NCI-H2107 (cell line): Measurements from ENCODE around the gene UFD1.
A peak's percentile ranks its signal among the peaks of the same experiment; 100 is the strongest.
"Not testable (repeated sequence)": the region's sequence is repeated elsewhere in the genome, so short reads cannot be mapped to it uniquely, and the experiment has no call there.

Experiments
- DNase-seq: peaks from one replicate; lab custom pipeline; 2025; lab: John Stamatoyannopoulos, UW

The UFD1 gene

DNA sequence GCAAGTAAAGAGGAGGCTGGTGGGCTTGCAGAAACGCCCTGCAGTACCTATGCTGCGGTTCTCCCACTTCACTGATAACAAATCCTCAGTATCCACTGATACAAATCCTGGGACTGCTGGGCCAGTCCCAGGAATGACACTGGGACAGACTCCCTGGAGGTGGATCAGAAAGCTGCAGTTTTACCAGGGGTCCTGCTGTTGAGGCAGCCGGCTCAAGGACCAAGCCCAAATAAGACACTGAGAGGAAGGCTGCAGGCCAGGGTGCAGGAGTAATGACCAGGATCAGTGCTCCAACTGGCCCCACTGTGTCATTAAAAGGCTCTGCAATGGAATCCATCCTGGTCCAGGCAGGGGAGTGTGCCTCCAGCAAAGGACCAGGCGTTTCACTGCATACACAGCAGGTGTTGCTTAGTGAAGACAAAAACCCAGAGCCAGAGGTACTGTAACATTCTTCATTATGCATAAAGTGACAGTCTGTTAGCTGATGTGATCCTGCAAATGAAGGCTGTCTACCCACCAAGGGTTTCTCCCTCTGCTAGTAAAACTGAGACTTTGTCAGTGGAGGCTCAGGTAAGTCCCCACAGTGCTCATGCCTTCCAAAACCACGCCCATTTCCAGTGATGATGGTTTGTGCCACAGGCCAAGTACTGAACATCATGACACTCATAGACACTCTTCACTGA lies 30.1 kb downstream of the UFD1 start:
- DNase-seq: no peak

GRCh38 chr22:19448076-19448607 lies 30.9 kb downstream of the UFD1 start:
- peak; percentile 27 for DNase-seq

DNA sequence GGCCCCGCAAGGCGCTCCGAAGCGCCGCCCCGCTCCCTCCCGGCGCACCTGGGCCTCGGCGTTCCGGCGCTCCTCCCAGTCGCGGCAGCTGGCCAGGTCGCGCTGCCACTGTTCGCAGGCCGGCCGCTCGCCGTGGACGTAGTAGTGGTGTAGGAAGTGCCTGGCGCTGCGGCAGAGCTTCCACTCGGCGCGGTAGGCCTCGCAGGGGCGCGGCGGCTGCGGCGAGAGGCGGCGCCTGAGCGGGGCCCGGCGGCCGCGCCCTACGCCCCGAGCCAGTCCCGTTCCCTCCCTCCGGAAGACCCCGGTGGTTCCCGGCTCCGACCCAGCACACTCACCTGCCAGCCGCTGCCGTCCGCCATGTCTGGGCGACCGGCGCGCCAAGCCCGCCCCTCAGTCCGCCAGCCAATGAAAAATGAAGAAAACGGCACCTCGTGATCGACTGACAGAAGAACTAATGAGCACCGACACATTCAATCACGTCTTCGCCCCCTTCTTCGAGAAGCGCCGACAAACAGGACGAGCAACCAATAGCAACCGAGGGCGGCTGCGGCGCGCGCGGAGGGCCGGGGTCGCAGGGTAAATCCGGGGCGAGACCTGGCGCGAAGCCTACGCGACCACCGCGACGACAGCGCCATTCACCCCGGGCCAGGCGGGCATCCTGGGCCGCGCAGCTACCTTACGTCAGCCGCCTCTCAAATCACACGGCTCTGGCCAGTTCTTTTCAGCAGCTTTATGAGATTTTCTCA lies 31.5 kb downstream of the UFD1 start, which contains the start of gene C22orf39:
C22orf39 (minus strand) TSS at position 382 of the 746 bp plus-strand sequence; CDS start at position 359, 23 bp downstream.
- DNase-seq: peak; percentile 69

GRCh38 chr22:19446603-19447329 lies 32.2 kb downstream of the UFD1 start:
- DNase-seq: no peak

- DNase-seq: not testable (repeated sequence)
Observed at GRCh38 chr22:19445279-19445982, 33.6 kb downstream of the UFD1 start.

DNA sequence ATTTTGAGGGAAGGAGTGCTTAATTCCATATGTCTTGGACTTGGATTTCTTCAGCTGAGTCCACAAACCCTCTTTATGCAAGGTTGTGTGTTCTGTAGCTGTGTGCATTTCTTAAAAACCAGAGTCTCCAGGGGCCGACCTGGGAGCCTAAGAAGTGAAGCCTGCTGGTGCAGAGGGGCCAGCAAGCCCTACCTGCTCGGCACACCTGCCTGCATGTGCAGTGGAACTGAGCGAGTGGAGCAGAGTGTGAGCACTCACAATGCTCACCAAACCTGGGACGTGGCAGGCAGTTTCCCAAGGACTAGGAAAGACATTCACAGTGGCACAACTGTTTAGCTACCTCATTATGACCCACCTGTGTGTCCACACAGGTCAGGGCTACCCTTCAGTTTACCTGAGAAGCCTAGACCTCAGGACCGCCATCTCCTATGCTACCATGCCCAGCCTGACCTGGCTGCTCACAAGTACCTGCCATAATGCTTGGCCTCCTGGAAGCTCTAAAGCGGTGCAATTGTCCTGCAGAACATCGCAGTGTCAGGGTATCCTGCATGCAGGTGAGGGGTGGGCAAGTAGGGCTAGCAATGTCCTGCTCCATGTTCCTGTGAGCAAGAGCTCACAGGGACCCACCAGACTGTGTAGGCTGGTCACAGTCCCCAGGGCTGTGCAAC lies 35.3 kb downstream of the UFD1 start:
- no peak for DNase-seq

DNA sequence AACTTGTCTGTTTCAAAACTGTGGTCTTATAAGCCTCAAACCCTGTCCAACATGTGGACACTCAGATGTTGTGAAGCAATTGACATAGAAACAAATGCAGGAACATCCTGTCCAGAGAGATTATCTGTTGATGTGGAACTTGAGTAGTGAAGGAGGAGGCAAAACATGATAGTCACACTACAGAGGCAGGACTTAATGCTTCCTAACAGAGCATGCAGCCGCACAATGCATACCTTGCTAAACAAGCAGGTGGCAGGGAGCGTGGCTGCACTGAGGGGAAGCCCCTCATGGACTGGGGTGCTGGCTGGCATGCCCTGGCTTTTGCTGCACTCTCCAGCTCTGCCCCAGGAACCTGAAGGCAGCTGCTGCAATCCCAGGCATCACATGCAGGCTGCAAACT lies 36.8 kb downstream of the UFD1 start:
- DNase-seq: no peak

DNA sequence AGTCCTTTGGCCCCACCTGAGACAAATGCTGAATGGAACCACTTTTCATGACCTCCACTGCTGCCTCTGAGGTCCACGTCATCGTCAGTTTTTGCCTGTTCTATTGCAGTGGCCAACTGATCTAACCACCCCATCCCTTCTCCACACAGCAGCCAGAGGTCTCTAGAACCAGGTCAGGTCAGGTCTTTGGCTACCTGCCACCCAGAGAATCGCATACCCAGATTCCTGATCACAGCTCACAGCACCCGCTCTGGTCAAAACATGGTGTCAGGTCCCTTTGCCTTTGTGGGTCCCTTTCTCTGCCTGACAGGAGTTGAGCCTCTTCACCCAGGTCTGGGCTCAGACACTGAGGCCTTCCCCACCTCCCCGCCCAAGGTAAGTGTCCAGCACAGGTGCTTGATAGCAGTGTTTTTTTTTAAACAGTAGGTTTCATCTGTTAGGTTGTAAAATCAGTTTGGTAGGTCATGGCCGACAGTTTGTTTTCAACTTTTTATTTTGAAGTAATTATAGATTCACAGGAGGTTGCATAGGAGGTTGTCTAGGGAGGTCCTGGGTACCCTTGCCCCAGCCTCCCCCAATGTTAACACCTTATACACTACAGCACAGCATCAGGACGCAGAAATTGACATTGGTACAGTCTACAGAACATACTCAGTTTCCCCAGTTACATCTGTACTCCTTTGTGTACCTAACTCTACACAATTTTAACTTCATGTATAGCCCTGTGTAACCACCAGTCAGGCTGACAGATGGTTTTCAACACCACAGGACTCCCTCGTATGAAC lies 38.4 kb downstream of the UFD1 start:
- DNase-seq: no peak

- no peak for DNase-seq
Observed at GRCh38 chr22:19438298-19438697, 40.7 kb downstream of the UFD1 start.

DNA sequence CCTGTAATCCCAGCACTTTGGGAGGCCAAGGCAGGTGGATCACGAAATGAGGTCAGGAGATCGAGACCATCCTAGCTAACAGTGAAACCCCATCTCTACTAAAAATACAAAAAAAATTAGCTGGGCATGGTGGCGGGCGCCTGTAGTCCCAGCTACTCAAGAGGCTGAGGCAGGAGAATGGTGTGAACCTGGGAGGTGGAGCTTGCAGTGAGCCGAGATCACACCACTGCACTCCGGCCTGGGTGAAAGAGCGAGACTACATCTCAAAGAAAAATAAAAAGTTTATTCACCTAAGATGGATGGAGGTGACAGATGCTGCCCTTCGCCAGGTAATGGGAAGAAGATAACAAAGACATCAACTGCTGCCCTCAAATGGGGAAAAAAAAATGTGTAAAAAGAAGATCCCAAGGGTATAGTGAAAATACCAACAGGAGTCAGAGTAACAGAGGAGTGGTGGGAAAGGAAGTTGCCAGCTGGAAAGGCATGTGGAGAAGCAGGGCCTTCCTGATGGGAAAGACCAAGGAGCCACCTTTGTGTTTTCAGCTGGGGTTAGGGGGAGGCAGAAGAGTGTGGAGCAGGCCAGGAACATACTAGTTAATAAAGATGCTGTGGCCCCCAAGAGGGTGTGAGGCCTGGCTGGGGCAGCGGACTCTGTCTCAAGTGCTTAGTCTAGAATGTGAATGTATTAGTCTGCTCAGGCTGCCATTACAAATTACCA lies 42.4 kb downstream of the UFD1 start:
- not testable (repeated sequence) for DNase-seq

DNA sequence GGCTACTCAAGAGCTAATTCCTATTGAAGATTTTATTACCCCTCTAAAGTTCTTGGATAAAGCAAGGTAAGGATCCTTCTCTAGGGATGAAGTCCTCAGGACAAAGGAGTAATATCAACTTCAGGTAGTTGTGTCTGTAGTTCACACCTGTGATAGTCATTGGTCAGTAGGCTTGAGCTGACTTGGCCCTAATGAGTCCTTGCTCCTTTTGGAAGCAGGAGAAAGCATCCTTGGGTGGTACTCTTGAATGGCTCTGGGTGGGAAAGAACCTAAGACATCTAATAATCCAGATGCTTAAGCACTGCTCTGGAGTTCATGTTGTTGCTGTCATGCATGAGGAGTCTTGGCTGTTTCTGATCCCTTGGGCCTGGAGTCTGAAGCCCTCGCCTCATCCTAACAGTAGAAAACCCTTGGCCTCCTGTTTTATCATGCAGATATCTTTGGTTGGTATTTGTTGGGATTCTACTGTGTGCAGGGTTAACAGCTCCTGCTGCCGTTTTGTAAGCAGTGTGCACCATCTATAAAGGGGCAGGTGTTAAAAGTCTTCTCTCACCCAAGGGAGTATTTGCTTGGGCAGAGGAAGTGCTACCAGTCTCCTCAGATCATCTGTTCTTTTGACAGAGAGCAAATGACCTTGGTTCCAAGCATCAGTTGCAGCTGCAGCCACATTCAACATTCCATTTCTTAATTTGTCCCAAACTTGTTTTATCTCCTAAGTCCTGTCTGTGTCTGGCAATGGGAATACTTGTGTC lies 44.0 kb downstream of the UFD1 start:
- no peak for DNase-seq

- no peak for DNase-seq
Observed at GRCh38 chr22:19434401-19434800, 44.6 kb downstream of the UFD1 start.

GRCh38 chr22:19432133-19432851 lies 46.7 kb downstream of the UFD1 start, which contains the start of gene MRPL40:
Gene MRPL40, plus strand, starts transcription at chr22:19432545. Its CDS starts 10 bp downstream, at chr22:19432555.
- DNase-seq: peak; percentile 80

GRCh38 chr22:19431649-19432132 lies 47.3 kb downstream of the UFD1 start, which contains the start of gene HIRA:
Gene HIRA, minus strand, starts transcription at chr22:19431733. Its CDS starts 257 bp downstream, at chr22:19431476.
- peak; percentile 29 for DNase-seq

DNA sequence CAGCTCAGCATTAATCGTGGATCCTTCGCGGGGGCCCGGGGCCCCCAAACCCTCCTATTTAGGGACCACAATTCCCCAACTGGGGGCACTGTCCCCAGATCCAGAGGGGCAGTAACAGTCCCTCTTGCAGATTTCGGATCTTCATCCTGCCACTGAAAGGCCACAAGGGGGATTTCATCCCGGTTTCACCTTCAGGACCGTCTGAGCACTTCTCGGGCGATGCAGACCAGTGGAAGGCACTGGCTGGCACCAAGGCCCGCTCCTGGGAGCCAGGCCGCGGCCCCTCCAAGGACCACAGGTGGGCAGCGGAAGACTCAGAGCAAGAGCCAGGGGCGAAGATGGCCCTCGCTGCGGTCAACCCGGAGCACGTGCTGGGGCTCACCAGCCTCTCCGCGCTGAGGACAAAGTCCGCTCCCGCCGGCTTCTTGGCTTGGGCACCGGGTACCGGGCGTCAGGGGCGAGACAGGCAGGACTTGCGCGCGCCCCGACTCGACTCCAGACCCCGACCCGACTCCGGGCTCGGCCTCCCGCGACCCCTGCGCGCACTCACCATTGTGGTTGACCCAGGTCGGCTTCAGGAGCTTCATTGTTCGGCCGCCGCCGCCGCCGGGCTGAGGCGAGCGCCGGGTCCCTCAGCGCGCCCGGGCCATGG lies 48.0 kb downstream of the UFD1 start:
- no peak for DNase-seq

GRCh38 chr22:19429950-19430889 lies 48.8 kb downstream of the UFD1 start:
- no peak for DNase-seq
